Measurements from ENCODE around the gene CNTNAP2.

- TF ChIP-seq EZH2 (IDR thresholded peaks at IDR 0.05; ENCODE audit: borderline replicate concordance, low read depth, low read length, poor library complexity, severe bottlenecking): no peak
- TF ChIP-seq CTCF (conservative IDR thresholded peaks at IDR 0.05; ENCODE audit: low read depth, low read length): no peak
Measured at GRCh38 chr7:146755585-146755984, 639.0 kb downstream of the CNTNAP2 start.
